ENCODE results near the gene TMEM129.

Gene TMEM129

GRCh38 chr4:1758306-1759121, 37.4 kb upstream of the TMEM129 start:
- DNase-seq (ENCODE audit: low read depth in 1 of 2, low spot score in 1 of 2), result no peak

DNA sequence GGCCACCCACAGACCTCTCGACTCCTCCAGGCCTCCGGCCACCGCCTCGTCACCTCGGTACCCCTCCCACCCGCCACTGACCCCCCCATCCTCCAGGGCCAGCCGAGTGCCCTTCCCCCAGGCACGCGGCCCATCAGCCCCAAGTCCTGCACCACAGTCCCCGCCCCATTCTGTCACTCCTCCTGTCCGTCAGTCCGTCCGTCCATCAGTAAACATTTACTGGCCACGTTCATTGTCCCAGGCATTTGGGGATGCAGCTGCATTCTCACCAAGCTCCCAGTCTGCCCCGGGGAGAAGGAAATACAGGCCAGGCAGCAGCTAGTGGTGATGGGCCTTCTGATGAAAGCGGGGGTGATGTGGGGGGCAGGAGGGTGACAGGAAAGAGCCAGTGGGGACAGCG, 36.7 kb upstream of the TMEM129 start:
- DNase-seq (ENCODE audit: low read depth in 1 of 2, low spot score in 1 of 2), result no peak

- DNase-seq (ENCODE audit: low read depth in 1 of 2, low spot score in 1 of 2), result no peak
Measured at GRCh38 chr4:1756893-1757779, 36.0 kb upstream of the TMEM129 start.

DNA sequence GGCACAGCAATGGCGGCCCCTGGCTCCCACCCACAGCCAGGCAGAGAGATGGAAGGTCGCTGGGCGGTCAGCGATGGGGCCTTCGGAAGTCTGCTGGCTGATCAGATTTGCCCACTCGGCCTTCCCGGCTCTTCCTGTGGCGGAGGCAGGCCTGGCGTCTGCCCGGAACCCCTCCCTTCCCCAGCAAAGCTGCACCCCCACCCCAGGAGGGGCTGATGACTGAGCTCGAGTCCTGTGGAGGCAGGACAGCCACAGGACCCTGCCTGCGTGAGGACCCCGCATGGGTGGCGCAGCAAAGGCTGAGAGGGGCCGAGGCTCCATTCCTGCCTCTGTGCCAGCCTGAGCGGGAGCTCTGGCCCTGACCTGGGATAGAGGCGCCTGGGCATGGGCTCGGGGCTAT, 35.0 kb upstream of the TMEM129 start:
- DNase-seq (ENCODE audit: low read depth in 1 of 2, low spot score in 1 of 2), result no peak

DNA sequence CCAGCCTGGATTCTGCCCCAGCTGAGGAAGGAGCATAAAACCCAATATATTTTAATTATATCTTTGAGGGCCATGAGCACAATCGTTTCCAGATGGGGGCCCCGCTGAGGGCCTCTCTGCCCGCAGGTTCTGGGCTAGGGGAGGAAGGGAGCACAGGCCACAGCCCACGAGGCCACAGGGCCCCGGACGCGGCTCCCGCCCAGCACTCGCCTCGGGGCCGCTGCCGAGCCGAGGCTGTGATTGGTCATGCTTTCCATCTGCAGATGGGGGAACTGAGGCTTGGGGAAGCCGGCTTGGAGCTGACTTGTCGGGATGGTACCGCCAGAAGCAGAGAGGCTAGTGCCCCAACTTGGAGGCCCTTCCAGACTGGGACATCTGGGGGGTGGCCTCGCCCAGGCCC, 34.2 kb upstream of the TMEM129 start:
- no peak for DNase-seq (ENCODE audit: low read depth in 1 of 2, low spot score in 1 of 2)

DNA sequence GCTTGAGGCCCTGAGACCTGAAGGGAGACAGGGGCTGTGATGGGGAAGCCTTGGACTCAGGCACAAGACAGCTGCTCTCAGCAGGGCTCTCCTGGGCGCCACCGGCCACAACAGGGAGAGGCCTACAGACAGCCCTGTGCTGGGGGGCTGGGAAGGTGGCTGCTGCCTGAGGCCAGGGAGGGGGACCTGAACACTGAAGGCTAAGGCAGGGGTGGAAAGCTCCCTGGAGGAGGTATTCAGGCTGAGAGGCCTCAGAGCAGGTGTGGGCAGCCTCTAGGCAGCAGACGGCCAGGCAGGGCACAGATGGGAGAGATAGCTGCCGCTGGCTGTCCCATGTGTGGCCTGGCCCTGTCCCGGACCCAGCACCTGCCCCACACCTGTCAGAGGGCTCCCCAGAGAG, 33.2 kb upstream of the TMEM129 start:
- no peak for DNase-seq (ENCODE audit: low read depth in 1 of 2, low spot score in 1 of 2)

GRCh38 chr4:1753697-1754311, 32.7 kb upstream of the TMEM129 start:
- no peak for DNase-seq (ENCODE audit: low read depth in 1 of 2, low spot score in 1 of 2)

DNA sequence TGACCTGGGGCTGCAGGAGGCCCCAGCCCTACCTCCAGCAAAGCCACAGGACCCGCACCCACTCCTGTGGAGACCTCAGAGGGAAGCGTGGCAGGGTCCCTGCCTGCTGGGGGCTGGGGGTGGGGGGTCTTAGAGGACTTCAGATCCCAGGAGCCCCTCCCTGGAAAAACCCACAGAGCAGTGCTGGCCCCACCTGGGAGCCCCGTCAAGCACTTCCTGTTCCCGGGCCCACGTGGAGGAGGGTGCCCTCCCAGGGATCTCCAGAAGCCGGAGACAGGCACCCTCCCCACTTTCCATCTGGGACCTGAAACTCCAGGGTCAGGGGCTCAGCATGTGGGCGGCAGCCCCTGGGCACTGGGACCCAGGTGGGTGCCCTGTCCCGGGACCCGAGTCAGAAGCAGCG, 32.2 kb upstream of the TMEM129 start:
- no peak for DNase-seq (ENCODE audit: low read depth in 1 of 2, low spot score in 1 of 2)

DNA sequence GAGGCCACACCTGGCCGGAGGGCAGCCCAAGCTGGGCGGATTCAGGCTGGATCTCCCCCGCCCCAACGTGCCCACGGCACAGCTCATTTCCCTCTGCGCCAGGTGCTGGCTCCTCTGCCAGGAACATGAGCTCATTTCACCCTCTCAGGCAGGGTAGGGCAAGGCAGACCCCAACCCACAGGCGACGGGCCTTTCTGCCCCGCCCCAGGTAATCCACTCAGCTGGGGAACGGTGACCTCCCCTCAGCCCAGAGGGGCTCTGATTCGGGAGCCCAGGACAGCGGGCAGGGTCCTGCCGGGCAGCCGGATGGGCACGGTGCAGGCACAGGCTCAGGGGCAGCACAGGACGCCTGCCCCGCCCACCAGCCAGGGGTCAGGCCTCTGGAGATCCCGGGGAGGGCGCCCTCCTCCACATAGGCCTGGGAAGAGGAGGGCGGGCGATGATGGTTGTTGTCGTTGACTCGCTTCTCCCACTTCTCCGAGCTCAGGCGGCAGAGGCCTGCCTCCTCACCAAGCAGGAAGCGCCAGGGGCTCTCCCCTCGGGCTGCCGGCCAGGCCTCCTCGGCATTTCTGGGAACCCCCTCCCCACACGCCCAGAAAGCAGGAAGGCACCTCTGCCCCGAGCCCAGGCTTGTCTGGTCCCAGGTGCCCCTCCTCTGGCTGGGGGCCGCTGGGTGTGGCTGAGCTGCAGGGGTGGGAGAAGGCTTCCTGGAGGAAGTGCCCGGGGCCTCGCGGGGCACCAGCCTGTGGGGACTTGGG, 31.3 kb upstream of the TMEM129 start:
- no peak for DNase-seq (ENCODE audit: low read depth in 1 of 2, low spot score in 1 of 2)

DNA sequence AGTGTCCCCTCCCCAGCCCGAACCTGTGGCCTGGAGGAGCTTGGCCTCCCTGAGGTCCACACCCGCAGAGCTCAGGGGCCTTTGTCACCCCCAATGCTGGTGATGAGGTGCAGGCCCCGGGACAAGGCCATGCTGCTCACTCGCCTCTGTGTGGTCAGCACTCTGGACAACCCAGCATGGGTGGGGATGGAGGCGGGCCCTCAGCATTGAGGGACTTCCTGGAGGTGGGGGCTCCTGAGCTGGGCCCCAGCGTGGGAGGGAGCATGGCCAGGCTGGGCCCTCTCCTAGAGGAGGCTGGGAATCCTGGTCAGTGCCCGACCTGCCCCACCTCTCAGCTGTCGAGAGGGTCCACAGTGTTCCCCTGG, 30.8 kb upstream of the TMEM129 start:
- no peak for DNase-seq (ENCODE audit: low read depth in 1 of 2, low spot score in 1 of 2)

GRCh38 chr4:1751155-1751918, 30.2 kb upstream of the TMEM129 start:
- no peak for DNase-seq (ENCODE audit: low read depth in 1 of 2, low spot score in 1 of 2)

GRCh38 chr4:1750381-1751154, 29.4 kb upstream of the TMEM129 start:
- DNase-seq (ENCODE audit: low read depth in 1 of 2, low spot score in 1 of 2), result no peak

DNA sequence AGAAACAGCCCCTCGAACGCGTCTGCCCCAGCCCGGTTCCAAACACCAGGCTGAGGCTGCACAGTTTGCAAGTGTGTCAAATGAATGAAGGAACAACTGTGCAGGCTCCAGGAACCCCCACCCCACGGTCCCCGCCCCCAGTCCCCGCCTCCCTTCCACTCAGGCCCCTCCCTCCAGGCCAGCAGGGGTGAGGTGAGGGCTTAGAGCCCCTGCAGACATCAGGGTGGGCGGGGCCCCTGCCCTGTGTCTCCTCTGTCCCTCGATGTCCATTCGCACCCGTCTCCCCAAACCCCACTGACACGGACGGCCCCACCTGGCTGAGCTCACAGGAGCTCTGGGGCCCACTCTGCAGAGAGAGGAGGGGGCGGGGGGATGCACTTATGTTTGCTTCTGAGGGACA, 28.7 kb upstream of the TMEM129 start:
- no peak for DNase-seq (ENCODE audit: low read depth in 1 of 2, low spot score in 1 of 2)

GRCh38 chr4:1749370-1749769, 28.2 kb upstream of the TMEM129 start:
- no peak for DNase-seq (ENCODE audit: low read depth in 1 of 2, low spot score in 1 of 2)

GRCh38 chr4:1748465-1748995, 27.4 kb upstream of the TMEM129 start:
- peak; percentile 57 to 71 for DNase-seq (ENCODE audit: low read depth in 1 of 2, low spot score in 1 of 2)

- no peak for DNase-seq (ENCODE audit: low read depth in 1 of 2, low spot score in 1 of 2)
Measured at GRCh38 chr4:1747603-1747967, 26.5 kb upstream of the TMEM129 start.

GRCh38 chr4:1746919-1747602, 25.9 kb upstream of the TMEM129 start:
- no peak for DNase-seq (ENCODE audit: low read depth in 1 of 2, low spot score in 1 of 2)

DNA sequence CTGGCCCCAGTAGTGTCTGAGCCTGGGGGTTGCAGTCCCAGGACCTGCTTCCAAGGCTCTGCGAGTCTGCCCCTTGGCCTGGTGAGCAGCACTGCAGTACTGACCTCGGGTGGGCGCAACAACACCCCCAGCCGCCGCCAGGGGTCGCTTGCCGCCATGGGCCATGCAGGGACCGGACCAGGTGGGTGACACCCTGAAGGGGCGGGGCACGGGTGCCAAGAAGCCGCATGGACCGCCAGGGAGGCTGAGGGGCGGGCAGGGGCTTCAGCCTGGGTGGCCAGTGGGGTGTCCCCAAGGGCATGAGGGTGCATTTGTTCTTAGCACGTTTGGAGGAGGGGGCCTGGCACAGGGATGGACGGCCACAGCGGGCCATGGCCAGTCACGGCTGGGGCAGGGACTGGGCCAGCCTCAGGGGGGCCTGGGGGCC, 25.2 kb upstream of the TMEM129 start:
- DNase-seq (ENCODE audit: low read depth in 1 of 2, low spot score in 1 of 2), result peak; percentile 56 to 64

DNA sequence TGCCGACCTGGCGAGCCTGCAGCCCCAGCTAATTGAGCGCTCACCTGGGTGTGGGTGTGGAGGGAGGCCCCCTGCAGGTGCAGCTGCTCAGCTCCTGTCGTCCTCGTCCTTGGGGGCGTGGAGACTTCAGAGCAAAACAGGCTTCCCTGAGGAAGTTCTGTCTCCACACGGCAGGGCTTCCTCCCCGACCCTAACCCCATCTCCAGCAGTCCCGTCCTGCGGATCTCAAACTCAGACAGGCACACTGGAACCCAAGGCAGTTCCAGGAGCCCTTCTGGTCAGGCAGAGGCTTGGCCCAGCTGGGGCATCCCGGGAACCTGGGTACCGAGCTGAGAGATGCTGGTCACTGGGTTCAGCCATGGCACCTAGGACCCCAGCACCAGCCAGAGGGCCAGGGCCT, 24.6 kb upstream of the TMEM129 start:
- no peak for DNase-seq (ENCODE audit: low read depth in 1 of 2, low spot score in 1 of 2)

Measured in activated T-helper 1 cell treated with anti-CD3 and anti-CD28 coated beads, Interleukin-2, amount 50 U/mL, for 16 hours (primary cell).